OCI-LY3 (cell line): ENCODE results near the gene NRG2.

Experiments used
- CTCF ChIP-seq: fragments of 200-600, 300-600 bp; sonication (generic); IDR thresholded peaks from 2 replicates; pipeline ENCODE4 v1.5.1; 2014; ENCODE audit warnings: antibody characterized with exemption, low read length, low read depth
- EZH2phosphoT487 ChIP-seq: fragments of 200-600 bp; shearing (Covaris generic); IDR thresholded peaks from 2 replicates; pipeline ENCODE4 v1.6.1; 2018; ENCODE audit warnings: antibody characterized with exemption, mixed run types, low read depth

- TF ChIP-seq CTCF (no peak), EZH2phosphoT487 (no peak)
These were observed 230.0 kb downstream of the NRG2 start for GRCh38 chr5:139812836-139813805.
